Spleen (tissue), 11 donors: ENCODE results near the gene ALG8. TPM values are rescaled to one million over a fixed set of nuclear protein-coding genes. Genes with fewer than 3 reads are reported as not detected.

Source experiments
- DNase-seq: peaks from one replicate; pipeline ENCODE4 v3.0.0-alpha.2; 2020
- H3K27ac ChIP-seq, 8 donors: fragments of 200-600 bp; sonication (generic) in 7 of 8; 1 replicate in 4 of 8; 2 replicates in 4 of 8; pipeline versions ENCODE4 v1.5.0 to v1.8.0; 2016 to 2021; ENCODE audit warnings: inconsistent platforms in 4 of 8, mild to moderate bottlenecking in 4 of 8, moderate library complexity in 1 of 8
- H3K27me3 ChIP-seq, 7 donors: fragments of 200-600 bp; sonication (generic) in 6 of 7; replicated peaks in 1 of 7; 1 replicate in 4 of 7; 2 replicates in 3 of 7; pipeline versions ENCODE4 v1.5.0 to v1.8.0; 2016 to 2021; ENCODE audit warnings: inconsistent platforms in 3 of 7, mild to moderate bottlenecking in 1 of 7
- H3K36me3 ChIP-seq, 6 donors: fragments of 200-600 bp; sonication (generic) in 5 of 6; 1 replicate in 4 of 6; 2 replicates in 2 of 6; pipeline versions ENCODE4 v1.5.0 to v1.8.0; 2016 to 2021; ENCODE audit warnings: inconsistent platforms in 2 of 6
- H3K4me1 ChIP-seq, 6 donors: fragments of 200-600 bp; sonication (generic) in 5 of 6; 1 replicate in 3 of 6; 2 replicates in 3 of 6; pipeline versions ENCODE4 v1.5.0 to v1.8.0; 2016 to 2021; ENCODE audit warnings: inconsistent platforms in 3 of 6
- H3K4me3 ChIP-seq, 8 donors: fragments of 200-600 bp; sonication (generic) in 7 of 8; 1 replicate in 4 of 8; 2 replicates in 4 of 8; pipeline versions ENCODE4 v1.5.0 to v1.8.0; 2016 to 2021; ENCODE audit warnings: inconsistent platforms in 4 of 8, mild to moderate bottlenecking in 4 of 8, moderate library complexity in 2 of 8
- H3K9me3 ChIP-seq, 8 donors: fragments of 200-600 bp; sonication (generic) in 7 of 8; 1 replicate in 4 of 8; 2 replicates in 4 of 8; pipeline versions ENCODE4 v1.5.0 to v1.8.0; 2016 to 2021; ENCODE audit warnings: inconsistent platforms in 4 of 8
- CTCF ChIP-seq, 11 experiments: fragments of 200-600 bp in 7 of 11; fragments of 450-650 bp in 4 of 11; sonication (generic) in 4 of 11; IDR thresholded peaks in 8 of 11; conservative IDR thresholded peaks in 3 of 11; 1 replicate in 7 of 11; 2 replicates in 4 of 11; pipeline versions ENCODE4 v1.4.0 to v1.8.0; 2016 to 2021; ENCODE audit warnings: antibody characterized with exemption in 11 of 11, inconsistent platforms in 4 of 11, mild to moderate bottlenecking in 1 of 11
- POLR2A ChIP-seq, 3 donors: fragments of 450-650 bp; IDR thresholded peaks; one replicate each; pipeline ENCODE4 v1.5.1; 2017; ENCODE audit warnings: antibody characterized with exemption in 3 of 3, mild to moderate bottlenecking in 1 of 3
- POLR2AphosphoS5 ChIP-seq, 3 donors: sonication (generic); formaldehyde crosslinking; IDR thresholded peaks; one replicate each; pipeline ENCODE4 v1.5.1; 2017; ENCODE audit warnings: antibody characterized with exemption in 3 of 3
- WGBS, 5 donors: extraction: QIAGEN DNeasy Blood & Tissue Kit in 3 of 5; methylation state at CpG; one replicate each; pipeline versions ENCODE4 v1.1.5 to v1.1.7; 2013 to 2018; 5-methylcytosine and 5-hydroxymethylcytosine counted together
- intact Hi-C: fragments of 100-400 bp; cut with DNase I; formaldehyde crosslinking; loops from one replicate; pipeline ENCODE4 v1.15.0; 2023; ENCODE audit warnings: low total_unique reads
- polyA plus RNA-seq, 3 donors: library from polyadenylated mRNA; stranded (reverse); fragments of 200-250 nt; gene quantifications; one replicate each; pipeline ENCODE4 v1.2.1, GENCODE V29; 2013
- total RNA-seq, 7 donors: library from RNA; depleted of rRNA in 3 of 7; stranded (reverse); fragments of >200 nt in 3 of 7; fragmentation: NEBNext Ultra II Directional in 4 of 7; extraction: Animal tissue kit (Norgen Biotek cat#: 25700) in 4 of 7; gene quantifications; one replicate each; pipeline versions ENCODE4 v1.1.0 to v1.2.1, GENCODE V29; 2016 to 2021
- donor health status: healthy with polysubstance abuse.
- donor health status: DM: no; HTN: no; CAD: no; lungs with moderate emphysema.
- donor health status: DM: no; HTN: no; CAD: no.
- donor health status: Bipolar disorder and iron deficiency.
- donor health status: healthy.
- donor health status: DM: no; HTN: no; CAD: no.
- donor health status: DM: yes; HTN: yes; CAD: no.

ALG8 gene
- total and polyA plus RNA-seq, 10 donors = 17.4 to 35.7 (median 31.3) TPM

- TF ChIP-seq POLR2A (IDR thresholded peaks at IDR 0.05) (no peak), POLR2AphosphoS5 (IDR thresholded peaks at IDR 0.05) (no peak), CTCF (IDR thresholded peaks at IDR 0.05 in 8 of 11, conservative IDR thresholded peaks at IDR 0.05 in 3 of 11) (no peak)
- DNase-seq = no peak
- 22 to 52% (median 36%) methylated on average over 1 of the region's 1 CpG for WGBS, 5 donors
- intact Hi-C loops = no loop called here
- H3K27ac ChIP-seq = no peak overlapping the region
- H3K27me3 ChIP-seq = no peaks in the 10 kb centered on the region
- peaks cover 0 to 17% (median 0%) of the 10 kb centered on the region in 6 donors for H3K36me3 ChIP-seq
- H3K4me3 ChIP-seq = no peak overlapping the region
- H3K9me3 ChIP-seq = no peaks in the 10 kb centered on the region
- no peaks in the 10 kb centered on the region for H3K4me1 ChIP-seq
Measured at GRCh38 chr11:78149646-78150045, 10.2 kb upstream of the ALG8 start.

- no peak for DNase-seq
- H3K4me3 ChIP-seq = no peak overlapping the region
- TF ChIP-seq POLR2AphosphoS5 (IDR thresholded peaks at IDR 0.05) (no peak), POLR2A (IDR thresholded peaks at IDR 0.05) (no peak), CTCF (IDR thresholded peaks at IDR 0.05 in 8 of 11, conservative IDR thresholded peaks at IDR 0.05 in 3 of 11) (no peak)
- H3K9me3 ChIP-seq = no peaks in the 10 kb centered on the region
- intact Hi-C loops = no loop called here
- peaks cover 0 to 13% (median 4%) of the 10 kb centered on the region in 6 donors for H3K4me1 ChIP-seq
- H3K27ac ChIP-seq = no peak overlapping the region
- H3K36me3 ChIP-seq = peaks cover 0 to 17% (median 0%) of the 10 kb centered on the region in 6 donors
- H3K27me3 ChIP-seq = no peaks in the 10 kb centered on the region
- 89 to 95% (median 92%) methylated on average over 2 of the region's 2 CpGs for WGBS, 5 donors
Measured at GRCh38 chr11:78147807-78148206, 8.4 kb upstream of the ALG8 start.

- Histone ChIP-seq H3K9me3 (no peaks in the 10 kb centered on the region), H3K27me3 (no peaks in the 10 kb centered on the region), H3K27ac (no peak overlapping the region), H3K4me1 (peaks cover 0 to 20% (median 6%) of the 10 kb centered on the region in 6 donors), H3K36me3 (peaks cover 0 to 12% (median 0%) of the 10 kb centered on the region in 6 donors), H3K4me3 (no peak overlapping the region)
- intact Hi-C loops = no loop called here
- TF ChIP-seq CTCF (IDR thresholded peaks at IDR 0.05 in 8 of 11, conservative IDR thresholded peaks at IDR 0.05 in 3 of 11) (no peak), POLR2A (IDR thresholded peaks at IDR 0.05) (no peak), POLR2AphosphoS5 (IDR thresholded peaks at IDR 0.05) (no peak)
- no peak for DNase-seq
- 88 to 98% (median 93%) methylated on average over 1 of the region's 1 CpG for WGBS, 5 donors
Measured at GRCh38 chr11:78145511-78146025, 6.1 kb upstream of the ALG8 start.

GRCh38 chr11:78140392-78141077 lies 1.1 kb upstream of the ALG8 start:
- intact Hi-C loops = no loop called here
- Histone ChIP-seq H3K4me1 (peaks cover 11 to 47% (median 25%) of the 10 kb centered on the region in 6 donors), H3K4me3 (peak overlapping the region in 7 of 8 donors; percentile 63 to 86 (median 76)), H3K27ac (peak overlapping the region in 3 of 8 donors; percentile 73 to 88 (median 85)), H3K36me3 (peaks cover 0 to 21% (median 0%) of the 10 kb centered on the region in 6 donors), H3K27me3 (no peaks in the 10 kb centered on the region), H3K9me3 (no peaks in the 10 kb centered on the region)
- DNase-seq = no peak
- TF ChIP-seq CTCF (IDR thresholded peaks at IDR 0.05 in 8 of 11, conservative IDR thresholded peaks at IDR 0.05 in 3 of 11) (no peak), POLR2AphosphoS5 (IDR thresholded peaks at IDR 0.05) (no peak), POLR2A (IDR thresholded peaks at IDR 0.05) (no peak)
- 66 to 85% (median 74%) methylated on average over 17 of the region's 17 CpGs for WGBS, 5 donors
